Activated CD8-positive, alpha-beta memory T cell treated with anti-CD3 and anti-CD28 coated beads, Interleukin-2, amount 50 U/mL, for 4 hours (primary cell): ENCODE data around the gene SYTL3.

ENCODE experiments used
- DNase-seq: peaks from one replicate; pipeline ENCODE4 v3.0.0-alpha.2; 2020

Gene SYTL3

DNA sequence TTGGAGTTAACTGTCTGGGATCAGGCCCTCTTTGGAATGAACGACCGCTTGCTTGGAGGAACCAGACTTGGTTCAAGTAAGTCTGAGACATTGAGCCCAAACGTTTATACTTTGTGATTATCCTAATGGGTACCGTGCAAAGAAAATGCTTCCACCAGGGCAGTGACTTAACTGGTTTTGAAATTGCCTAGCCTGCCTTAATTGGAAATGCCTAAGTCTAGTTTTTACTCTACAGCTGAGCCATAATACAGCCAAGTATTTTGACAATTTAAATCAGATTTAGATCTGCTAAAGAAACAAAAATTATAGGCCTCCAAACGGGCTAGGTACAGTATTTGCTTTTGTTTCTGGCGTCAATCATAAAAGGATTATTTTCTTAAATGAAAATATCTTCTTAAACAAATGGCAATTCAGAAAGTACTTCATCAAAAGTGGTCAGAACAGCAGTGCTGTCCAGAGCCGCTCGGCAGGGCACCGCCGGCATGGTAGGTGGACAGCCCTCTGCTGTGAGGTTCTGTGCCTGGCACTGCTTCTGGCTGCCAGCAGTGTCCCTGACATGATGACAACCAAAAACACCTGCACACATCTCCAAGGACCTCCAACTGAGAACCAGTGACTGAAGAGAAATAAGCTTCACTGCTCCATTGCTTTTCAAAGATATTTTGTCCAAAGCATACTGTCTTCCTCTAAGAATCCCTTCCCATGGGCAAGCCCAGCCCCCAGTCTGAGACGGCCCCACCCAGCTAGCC is 113.8 kb downstream of the SYTL3 start:
- DNase-seq, result no peak

DNA sequence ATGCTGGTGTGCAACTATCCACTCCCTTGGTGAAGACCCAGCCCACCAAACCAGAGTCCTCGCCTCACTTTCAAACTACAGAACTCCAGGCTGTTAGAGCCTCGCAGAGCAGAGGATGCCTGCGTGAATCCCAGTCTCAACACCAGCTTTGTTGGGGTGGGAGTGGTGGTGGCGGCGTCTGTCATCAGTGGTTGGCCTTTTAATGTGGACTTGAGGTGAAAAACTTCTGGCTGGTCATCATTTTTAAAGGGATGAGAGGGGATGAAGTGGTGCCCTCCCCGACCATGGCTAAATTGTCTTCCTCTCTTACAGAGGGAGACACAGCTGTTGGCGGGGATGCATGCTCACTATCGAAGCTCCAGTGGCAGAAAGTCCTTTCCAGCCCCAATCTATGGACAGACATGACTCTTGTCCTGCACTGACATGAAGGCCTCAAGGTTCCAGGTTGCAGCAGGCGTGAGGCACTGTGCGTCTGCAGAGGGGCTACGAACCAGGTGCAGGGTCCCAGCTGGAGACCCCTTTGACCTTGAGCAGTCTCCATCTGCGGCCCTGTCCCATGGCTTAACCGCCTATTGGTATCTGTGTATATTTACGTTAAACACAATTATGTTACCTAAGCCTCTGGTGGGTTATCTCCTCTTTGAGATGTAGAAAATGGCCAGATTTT is 114.5 kb downstream of the SYTL3 start:
- no peak for DNase-seq

DNA sequence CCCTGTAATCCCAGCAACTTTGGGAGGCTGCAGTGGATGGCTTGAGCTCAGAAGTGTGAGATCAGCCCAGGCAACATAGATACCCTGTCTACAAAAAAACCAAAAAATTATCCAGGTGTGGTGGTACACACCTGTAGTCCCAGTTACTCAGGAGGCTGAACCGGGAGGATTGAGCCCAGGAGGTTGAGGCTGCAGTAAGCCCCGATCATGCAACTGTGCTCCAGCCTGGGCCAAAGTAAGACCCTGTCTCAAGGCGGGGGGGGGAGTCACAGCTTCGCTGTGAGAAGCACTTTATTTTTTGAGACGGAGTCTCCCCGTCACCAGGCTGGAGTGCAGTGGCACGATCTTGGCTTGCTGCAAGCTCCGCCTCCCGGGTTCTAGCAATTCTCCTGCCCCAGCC is 115.1 kb downstream of the SYTL3 start:
- no peak for DNase-seq

DNA sequence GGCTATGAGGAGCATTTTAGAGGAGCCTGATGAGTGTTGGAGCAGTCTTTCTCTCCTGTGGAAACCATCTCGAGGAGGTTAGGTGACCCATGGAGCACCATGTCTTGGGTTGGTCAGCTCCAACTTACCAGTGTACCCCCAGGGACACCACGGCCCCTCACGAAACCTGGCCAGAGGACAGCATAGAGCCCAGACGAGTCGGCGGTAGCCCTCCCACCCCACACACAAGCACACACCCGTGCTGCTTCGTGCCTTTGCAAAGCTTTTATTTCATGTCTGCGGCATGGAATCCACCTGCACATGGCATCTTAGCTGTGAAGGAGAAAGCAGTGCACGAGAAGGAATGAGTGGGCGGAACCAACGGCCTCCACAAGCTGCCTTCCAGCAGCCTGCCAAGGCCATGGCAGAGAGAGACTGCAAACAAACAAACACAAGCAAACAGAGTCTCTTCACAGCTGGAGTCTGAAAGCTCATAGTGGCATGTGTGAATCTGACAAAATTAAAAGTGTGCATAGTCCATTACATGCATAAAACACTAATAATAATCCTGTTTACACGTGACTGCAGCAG is 115.7 kb downstream of the SYTL3 start:
- no peak for DNase-seq

DNA sequence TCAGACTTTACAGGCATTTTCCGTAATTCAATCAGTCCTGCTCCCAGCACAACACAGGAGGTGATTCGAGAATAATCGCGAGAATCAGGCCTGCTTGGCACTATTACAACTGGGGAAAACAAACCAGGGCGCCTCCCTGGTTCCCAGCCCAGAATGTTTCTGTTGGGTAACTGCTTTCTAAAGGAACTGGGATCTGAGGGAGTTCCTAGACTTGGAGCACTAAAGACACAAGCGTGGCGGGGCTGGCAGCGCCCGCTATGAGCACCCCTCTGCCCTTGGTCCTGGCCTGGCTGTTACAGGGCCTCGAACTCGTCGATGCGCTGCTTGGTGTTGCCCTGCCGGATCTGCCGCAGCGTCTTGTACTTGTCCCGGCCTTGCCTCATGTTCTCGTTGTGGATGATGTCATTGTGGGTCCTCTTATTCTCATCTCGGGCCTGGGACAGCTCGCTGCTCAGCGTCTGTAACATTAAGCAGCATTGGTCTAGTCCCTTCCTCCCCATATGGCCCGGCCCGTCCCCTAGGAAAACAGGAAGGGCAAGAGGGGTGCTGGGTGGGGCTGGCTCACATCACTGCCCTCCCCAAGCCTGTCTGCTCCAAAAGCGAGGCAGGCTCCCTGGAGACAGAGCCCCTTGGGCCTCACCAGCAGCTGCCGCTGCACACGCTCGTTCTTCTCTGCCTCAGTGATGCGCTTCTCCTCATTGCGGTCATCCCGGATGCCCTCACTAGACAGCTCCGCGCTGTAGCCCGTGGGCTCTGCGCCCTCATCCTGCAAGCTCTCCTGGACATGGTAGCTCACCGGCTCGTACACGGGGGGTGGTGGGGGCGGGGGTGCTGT is 117.0 kb downstream of the SYTL3 start:
- DNase-seq, result no peak

DNA sequence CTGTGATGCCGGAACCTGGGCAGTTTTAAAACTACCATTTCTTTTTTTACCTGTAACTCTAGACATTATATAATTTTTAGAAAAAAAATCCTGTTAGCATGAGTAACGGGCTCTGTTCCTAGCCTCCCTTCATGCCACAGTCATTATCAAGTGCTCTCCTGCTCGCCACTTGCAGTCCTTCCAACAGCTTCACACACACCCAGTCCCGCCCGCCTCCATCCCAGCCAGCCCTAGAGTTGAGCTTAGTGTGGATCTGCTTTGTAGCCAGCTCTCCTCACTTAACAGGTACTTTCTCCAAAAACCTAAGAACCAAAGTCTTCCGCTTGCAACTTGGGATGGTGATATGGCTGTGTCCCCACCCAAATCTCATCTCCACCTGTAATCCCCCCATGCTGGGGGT is 117.9 kb downstream of the SYTL3 start:
- no peak for DNase-seq

- no peak for DNase-seq
These were observed 118.6 kb downstream of the SYTL3 start for GRCh38 chr6:158768436-158768835.

GRCh38 chr6:158769234-158769770 is 119.4 kb downstream of the SYTL3 start:
- no peak for DNase-seq

DNA sequence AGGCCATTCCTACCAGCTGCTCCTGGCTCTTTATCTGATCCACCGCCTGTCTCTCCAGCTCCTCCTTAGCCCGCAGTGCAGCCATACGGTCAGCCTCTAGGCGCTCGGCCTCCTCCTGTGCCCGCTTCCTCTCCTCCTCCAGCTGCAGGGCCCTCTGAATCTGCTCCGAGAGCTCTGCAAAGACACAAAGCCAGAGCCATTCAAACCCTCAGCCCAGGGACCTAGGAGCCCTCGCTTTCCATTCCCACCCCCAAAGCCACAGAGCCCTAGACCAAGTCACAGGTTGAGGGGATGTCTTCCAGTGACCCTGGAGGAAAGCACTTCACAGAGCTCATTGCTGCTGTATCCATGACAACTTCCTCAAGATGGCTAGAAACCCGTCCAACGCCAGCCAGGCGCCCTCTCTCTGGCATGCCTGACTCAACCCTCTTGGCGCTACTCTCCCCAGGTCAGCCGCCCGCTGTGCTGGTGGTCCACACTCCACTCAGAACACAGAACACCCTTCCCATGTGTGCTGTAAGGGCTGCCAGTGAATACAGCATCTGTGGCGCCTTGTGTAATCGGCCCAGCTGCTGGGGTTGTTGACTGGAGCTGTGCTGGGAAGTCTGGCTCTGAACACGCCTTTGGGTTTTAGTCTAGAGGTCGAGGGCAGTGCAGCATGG is 120.0 kb downstream of the SYTL3 start:
- DNase-seq, result no peak

DNA sequence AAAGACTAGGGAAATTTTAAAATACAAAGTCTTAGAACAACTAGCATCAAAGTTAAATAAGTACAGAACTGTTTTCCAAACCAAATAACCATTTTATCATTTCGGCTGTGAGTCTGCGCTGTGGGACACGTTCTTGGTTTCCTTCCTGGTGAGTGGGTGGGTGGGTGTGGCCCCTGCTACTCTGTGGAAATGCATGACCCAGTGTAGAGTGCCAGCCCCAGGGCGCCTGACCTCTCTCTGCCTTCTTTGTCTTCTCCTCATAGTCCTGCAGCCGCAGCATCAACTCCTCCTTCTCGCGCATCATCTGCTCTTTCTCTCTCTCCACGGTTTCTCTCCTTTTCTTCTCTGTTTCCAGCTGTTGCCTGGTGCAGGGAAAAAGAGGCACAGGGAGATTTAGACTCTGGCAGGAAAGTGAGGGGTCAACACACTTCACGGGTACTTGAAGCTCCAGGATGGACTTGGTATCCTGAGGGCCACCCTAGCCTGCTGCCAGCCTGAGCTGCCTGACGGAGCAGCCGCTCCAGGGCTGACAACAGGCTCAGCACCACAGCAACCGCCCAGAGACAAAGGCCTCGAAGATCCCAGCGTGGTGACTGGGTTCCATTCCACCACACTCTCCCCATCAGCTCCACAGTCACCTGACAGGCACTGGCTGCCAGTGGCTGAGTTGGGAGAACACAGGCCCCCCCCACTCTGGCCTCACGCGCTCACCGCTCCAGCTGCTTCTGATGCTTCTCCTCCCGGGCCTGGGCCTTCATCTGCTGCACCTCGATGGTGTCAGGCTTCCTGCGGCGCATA is 120.9 kb downstream of the SYTL3 start:
- no peak for DNase-seq

DNA sequence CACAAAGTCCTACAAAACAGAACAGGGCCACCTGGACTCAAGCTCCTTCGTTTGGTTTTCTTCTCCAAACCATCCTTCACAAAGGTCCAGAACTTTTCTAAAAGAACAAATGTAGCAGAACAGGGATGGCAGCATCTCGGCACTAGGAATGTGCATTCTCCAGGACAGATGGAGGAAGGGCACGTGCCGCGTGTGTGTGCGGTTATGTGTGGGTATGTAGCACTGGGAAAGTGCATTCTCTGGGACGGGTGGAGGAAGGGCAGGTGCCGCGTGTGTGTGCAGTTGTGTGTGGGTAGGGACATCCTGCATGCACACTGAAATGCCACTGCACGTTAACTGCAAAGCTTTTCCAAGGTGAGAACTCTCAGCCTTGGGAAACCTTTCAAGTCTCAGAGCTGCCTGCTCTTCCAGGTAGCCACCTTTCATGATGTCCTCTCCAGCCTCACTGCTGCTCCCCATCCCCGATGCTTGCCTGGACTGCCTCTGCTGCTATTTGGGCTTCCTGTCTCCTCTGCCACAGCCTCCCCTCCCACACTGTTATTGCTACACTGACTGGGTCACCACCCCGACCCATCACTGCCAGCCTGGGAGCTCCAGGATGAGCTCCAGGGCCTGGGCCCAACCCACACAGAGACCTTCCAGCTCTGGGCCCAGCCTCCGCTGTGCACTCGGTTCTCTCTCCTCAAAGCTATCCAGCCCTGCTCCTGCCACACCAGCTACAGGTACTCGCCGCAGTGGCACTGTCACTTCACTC is 121.7 kb downstream of the SYTL3 start:
- DNase-seq, result no peak

GRCh38 chr6:158772172-158772571 is 122.3 kb downstream of the SYTL3 start:
- DNase-seq, result no peak

DNA sequence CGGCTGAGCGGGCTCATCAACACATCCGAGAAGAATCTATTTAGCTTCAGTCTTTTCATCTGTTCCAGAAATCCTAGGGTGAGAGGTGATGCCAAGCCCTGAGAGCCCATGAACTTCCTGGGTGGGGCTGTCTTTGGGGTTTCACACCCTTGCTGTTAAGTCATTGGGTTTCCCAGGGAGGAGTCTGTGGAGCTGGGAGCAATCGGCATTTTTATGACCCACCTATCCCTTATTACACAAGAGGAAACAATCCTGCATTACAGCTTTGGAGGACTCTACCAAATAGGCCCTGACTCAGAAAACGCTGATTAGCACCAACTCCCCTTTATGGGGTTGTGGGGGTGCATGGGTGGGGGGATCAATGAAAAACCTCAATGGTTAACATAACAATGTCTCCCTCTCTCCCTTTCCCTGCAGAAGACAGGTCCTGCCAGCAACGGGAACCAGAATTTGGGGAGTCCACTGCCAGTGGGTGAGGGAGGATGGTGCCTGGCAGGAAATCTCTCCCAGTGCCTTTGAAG is 123.1 kb downstream of the SYTL3 start:
- DNase-seq, result no peak

GRCh38 chr6:158773581-158774449 is 124.0 kb downstream of the SYTL3 start:
- no peak for DNase-seq

DNA sequence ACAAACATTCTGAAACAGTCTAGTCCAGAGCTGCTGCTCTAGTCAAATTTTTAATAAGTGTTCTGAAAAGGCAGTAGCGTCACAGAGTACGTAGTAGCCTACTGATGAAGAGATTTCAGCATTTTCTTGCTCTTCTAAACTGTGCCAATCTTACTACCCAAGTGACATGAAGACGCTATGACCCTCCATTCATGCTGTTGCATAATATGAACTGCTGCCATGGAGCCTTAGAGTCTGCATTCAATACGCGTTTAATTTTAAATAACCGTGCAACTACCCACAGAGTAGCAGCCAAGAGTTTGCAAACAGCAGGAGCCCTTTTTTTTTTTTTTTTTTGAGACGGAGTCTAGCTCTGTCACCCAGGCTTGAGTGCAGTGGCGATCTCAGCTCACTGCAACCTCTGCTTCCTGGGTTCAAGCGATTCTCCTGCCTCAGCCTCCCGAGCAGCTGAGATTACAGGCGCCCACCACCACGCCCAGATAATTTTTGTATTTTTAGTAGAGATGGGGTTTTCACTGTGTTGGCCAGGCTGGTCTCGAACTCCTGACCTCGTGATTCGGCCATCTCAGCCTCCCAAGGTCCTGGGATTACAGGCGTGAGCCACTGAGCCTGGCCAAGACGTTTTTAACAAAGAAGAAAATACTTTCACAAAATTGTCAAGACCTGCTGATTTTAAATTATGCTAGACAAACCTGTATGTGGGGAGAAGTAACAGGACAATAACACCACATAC is 125.0 kb downstream of the SYTL3 start:
- no peak for DNase-seq

GRCh38 chr6:158775832-158776231 is 126.0 kb downstream of the SYTL3 start:
- no peak for DNase-seq

- no peak for DNase-seq
These were observed 126.9 kb downstream of the SYTL3 start for GRCh38 chr6:158776737-158777136.

GRCh38 chr6:158777510-158777909 is 127.7 kb downstream of the SYTL3 start:
- no peak for DNase-seq

DNA sequence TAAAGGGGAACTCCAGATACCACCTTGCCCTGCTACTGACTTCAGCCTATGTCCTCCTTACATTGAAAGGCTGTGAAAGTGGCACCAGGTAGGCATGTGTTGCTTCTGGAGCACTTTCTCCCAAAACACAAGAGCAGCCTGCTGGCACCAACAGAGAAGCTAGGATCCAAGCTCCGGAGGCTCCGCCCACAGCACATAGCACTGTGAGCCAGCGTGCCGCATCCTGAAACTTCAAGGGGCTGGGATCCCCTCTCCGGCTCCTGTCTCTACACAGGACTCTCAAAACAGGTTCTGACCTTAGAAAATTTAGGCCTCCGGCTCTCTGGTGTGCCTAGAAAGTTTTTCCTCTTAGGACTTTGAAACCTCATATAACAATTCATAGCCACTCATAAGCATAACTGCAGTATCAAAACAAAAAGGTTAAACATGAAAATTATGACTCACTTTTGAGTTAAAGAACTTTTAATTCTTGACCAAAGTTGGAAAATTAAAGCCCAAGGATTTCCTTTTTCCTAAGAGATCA is 128.2 kb downstream of the SYTL3 start:
- no peak for DNase-seq
